H9 (cell line): ENCODE results near the gene HERC4. TPM values are rescaled to one million over a fixed set of nuclear protein-coding genes. Genes with fewer than 3 reads are reported as not detected.

ENCODE experiments used
- DNase-seq: peaks from one replicate; pipeline ENCODE4 v3.0.0-alpha.2; 2017
- H2AFZ ChIP-seq: one replicate; pipeline ENCODE4 v1.6.1; 2013; ENCODE audit warnings: mild to moderate bottlenecking, low read length, control low read depth, moderate library complexity
- H2AK5ac ChIP-seq: 2 replicates; pipeline ENCODE4 v1.6.1; 2013; ENCODE audit warnings: low read length, control low read depth, mixed read lengths; ENCODE audit not compliant: insufficient read length
- H2BK120ac ChIP-seq: one replicate; pipeline ENCODE4 v1.6.1; 2013; ENCODE audit warnings: low read depth, mild to moderate bottlenecking, low read length, control low read depth, inconsistent platforms; ENCODE audit not compliant: poor library complexity, severe bottlenecking
- H2BK12ac ChIP-seq: 2 replicates; pipeline ENCODE4 v1.6.1; 2013; ENCODE audit warnings: low read length, control low read depth, mixed read lengths, low read depth; ENCODE audit not compliant: insufficient read length
- H2BK15ac ChIP-seq: 2 replicates; pipeline ENCODE4 v1.6.1; 2013; ENCODE audit warnings: low read depth, low read length, control low read depth
- H2BK20ac ChIP-seq: one replicate; pipeline ENCODE4 v1.6.1; 2013; ENCODE audit warnings: low read depth, mild to moderate bottlenecking, low read length, control low read depth, inconsistent platforms; ENCODE audit not compliant: poor library complexity, severe bottlenecking
- H2BK5ac ChIP-seq: 2 replicates; pipeline ENCODE4 v1.6.1; 2013; ENCODE audit warnings: low read length, control low read depth, mixed read lengths; ENCODE audit not compliant: insufficient read length
- H3K14ac ChIP-seq: 2 replicates; pipeline ENCODE4 v1.6.1; 2013; ENCODE audit warnings: low read length, control low read depth; ENCODE audit not compliant: insufficient read depth
- H3K18ac ChIP-seq: 2 replicates; pipeline ENCODE4 v1.6.1; 2013; ENCODE audit warnings: low read depth, mild to moderate bottlenecking, mixed read lengths, low read length, control low read depth; ENCODE audit not compliant: insufficient read length
- H3K23ac ChIP-seq: 2 replicates; pipeline ENCODE4 v1.6.1; 2013; ENCODE audit warnings: low read length, control low read depth, mixed read lengths, low read depth; ENCODE audit not compliant: insufficient read length
- H3K23me2 ChIP-seq: 2 replicates; pipeline ENCODE4 v1.6.1; 2013; ENCODE audit warnings: low read depth, mild to moderate bottlenecking, mixed read lengths, low read length, control low read depth; ENCODE audit not compliant: insufficient read length, poor library complexity, severe bottlenecking
- H3K27ac ChIP-seq: 2 replicates; pipeline ENCODE4 v1.5.1; 2013; ENCODE audit warnings: low read length, control low read depth, mixed read lengths, low read depth; ENCODE audit not compliant: insufficient read length
- H3K27me3 ChIP-seq: 2 replicates; pipeline ENCODE4 v1.6.1; 2013; ENCODE audit warnings: low read length, control low read depth, inconsistent platforms; ENCODE audit not compliant: insufficient read depth
- H3K4ac ChIP-seq: 2 replicates; pipeline ENCODE4 v1.6.1; 2013; ENCODE audit warnings: low read depth, mild to moderate bottlenecking, control low read depth, inconsistent platforms, low read length, moderate library complexity
- H3K4me1 ChIP-seq: 2 replicates; pipeline ENCODE4 v1.6.1; 2013; ENCODE audit warnings: low read length, control low read depth, inconsistent platforms; ENCODE audit not compliant: insufficient read depth
- H3K4me2 ChIP-seq: 2 replicates; pipeline ENCODE4 v1.6.1; 2013; ENCODE audit warnings: low read length, control low read depth, mixed read lengths; ENCODE audit not compliant: insufficient read length, insufficient read depth
- H3K56ac ChIP-seq: 2 replicates; pipeline ENCODE4 v1.6.1; 2013; ENCODE audit warnings: low read depth, mild to moderate bottlenecking, mixed read lengths, low read length, control low read depth; ENCODE audit not compliant: insufficient read length
- H3K79me1 ChIP-seq: 2 replicates; pipeline ENCODE4 v1.6.1; 2013; ENCODE audit warnings: low read depth, mild to moderate bottlenecking, moderate library complexity, low read length, control low read depth, inconsistent platforms; ENCODE audit not compliant: insufficient read depth, poor library complexity, severe bottlenecking
- H3K79me2 ChIP-seq: 2 replicates; pipeline ENCODE4 v1.6.1; 2013; ENCODE audit warnings: low read length, control low read depth, inconsistent platforms; ENCODE audit not compliant: insufficient read depth
- H3K9ac ChIP-seq: 2 replicates; pipeline ENCODE4 v1.6.1; 2013; ENCODE audit warnings: low read length, control low read depth, mixed read lengths; ENCODE audit not compliant: insufficient read length; ENCODE audit errors: extremely low read depth
- H3K9me3 ChIP-seq: one replicate; pipeline ENCODE4 v1.6.1; 2013; ENCODE audit warnings: low read depth, low read length, inconsistent platforms; ENCODE audit not compliant: control insufficient read depth
- H3T11ph ChIP-seq: one replicate; pipeline ENCODE4 v1.6.1; 2013; ENCODE audit warnings: mild to moderate bottlenecking, low read length, control low read depth, inconsistent platforms
- H4K20me1 ChIP-seq: one replicate; pipeline ENCODE4 v1.6.1; 2013; ENCODE audit not compliant: control insufficient read depth, insufficient read length, insufficient read depth
- H4K5ac ChIP-seq: 2 replicates; pipeline ENCODE4 v1.6.1; 2013; ENCODE audit warnings: low read depth, mild to moderate bottlenecking, mixed read lengths, low read length, control low read depth; ENCODE audit not compliant: insufficient read length
- H4K8ac ChIP-seq: replicated peaks from 2 replicates; pipeline ENCODE4 v1.6.1; 2013; ENCODE audit warnings: low read length, control low read depth, mixed read lengths, low read depth; ENCODE audit not compliant: insufficient read length
- H4K91ac ChIP-seq: 2 replicates; pipeline ENCODE4 v1.6.1; 2013; ENCODE audit warnings: low read depth, mild to moderate bottlenecking, moderate library complexity, mixed read lengths, low read length, control low read depth; ENCODE audit not compliant: insufficient read length
- H3K27ac Mint-ChIP-seq, 3 experiments: 2 replicates in 2 of 3; 3 replicates in 1 of 3; pipeline ENCODE4 v1.8.0; 2020 to 2021; ENCODE audit warnings: mixed read lengths in 3 of 3, mild to moderate bottlenecking in 1 of 3, moderate library complexity in 1 of 3
- H3K27me3 Mint-ChIP-seq: 2 replicates; pipeline ENCODE4 v1.8.0; 2021; ENCODE audit warnings: low read depth, mild to moderate bottlenecking, moderate library complexity, mixed read lengths
- H3K36me3 Mint-ChIP-seq, 3 experiments: 2 replicates in 2 of 3; 3 replicates in 1 of 3; pipeline ENCODE4 v1.8.0; 2020 to 2021; ENCODE audit warnings: low read depth in 3 of 3, mixed read lengths in 3 of 3; ENCODE audit not compliant: insufficient read depth in 1 of 3
- H3K4me1 Mint-ChIP-seq, 2 experiments: 2 replicates each; pipeline ENCODE4 v1.8.0; 2020; ENCODE audit warnings: mixed read lengths in 2 of 2
- H3K4me3 Mint-ChIP-seq, 2 experiments: 2 replicates in 1 of 2; 3 replicates in 1 of 2; pipeline ENCODE4 v1.8.0; 2020 to 2021; ENCODE audit warnings: mild to moderate bottlenecking in 2 of 2, mixed read lengths in 2 of 2, moderate library complexity in 1 of 2
- H3K9me3 Mint-ChIP-seq, 2 experiments: 2 replicates in 1 of 2; 3 replicates in 1 of 2; pipeline ENCODE4 v1.8.0; 2020; ENCODE audit warnings: mild to moderate bottlenecking in 2 of 2, mixed read lengths in 2 of 2, moderate library complexity in 1 of 2
- WGBS: extraction: QIAGEN DNeasy Blood & Tissue Kit; methylation state at CpG from one replicate; pipeline ENCODE4 v1.1.7; 2013; ENCODE audit warnings: missing lambda C conversion rate, low lambda C conversion rate, mixed read lengths; ENCODE audit not compliant: insufficient read length; ENCODE audit errors: extremely low coverage; 5-methylcytosine and 5-hydroxymethylcytosine counted together
- total RNA-seq: library from RNA; stranded (reverse); gene quantifications from 2 replicates; pipeline ENCODE4 v1.2.1, GENCODE V29; 2021
- TF ChIP-seq, protein P1 (sequence below): fragments of 200-600 bp; sonication (generic); conservative IDR thresholded peaks from 3 replicates; pipeline ENCODE4 v1.8.0; 2021; ENCODE audit warnings: antibody characterized with exemption, mild to moderate bottlenecking

Gene HERC4
- total RNA-seq, 1 experiment from 2014 or later, result 24.5 TPM

DNA sequence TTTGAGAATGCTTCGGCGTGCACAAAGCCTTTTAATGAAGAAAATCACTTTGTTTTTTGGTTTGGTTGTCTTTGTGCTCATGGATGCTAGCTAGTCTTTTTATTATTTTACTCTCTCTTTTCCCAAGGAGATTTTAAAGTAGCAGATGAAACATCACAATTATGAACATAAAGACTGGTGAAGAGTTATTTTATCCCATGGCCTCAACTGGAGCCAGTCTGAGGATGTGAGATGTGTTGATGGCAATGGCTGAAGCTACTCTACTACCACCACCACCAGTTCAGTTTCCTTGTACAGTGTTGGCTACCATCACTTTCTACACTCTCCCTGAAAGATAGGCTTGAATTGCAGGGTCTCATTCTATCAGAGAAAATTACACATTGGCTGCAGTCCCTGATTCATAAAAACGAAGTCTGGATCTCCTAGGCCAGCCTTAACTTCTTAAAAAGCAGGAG, 494 bp upstream of the HERC4 start:
- peak overlapping the region; percentile 39 for H3K9ac ChIP-seq

More for the DNA sequence above, 494 bp upstream of the HERC4 start:
- H3K14ac ChIP-seq, result no peak overlapping the region
- 0 out of 7 replicates have a peak overlapping the region, but pooled peaks of 1 of the 3 experiments have one; percentile 36 for H3K27ac Mint-ChIP-seq
- H3K9me3 Mint-ChIP-seq, result no peaks in the 10 kb centered on the region
- peak overlapping the region; percentile 73 for H3K4me2 ChIP-seq
- no peak overlapping the region for H3K4ac ChIP-seq
- H2BK12ac ChIP-seq, result no peak overlapping the region
- no peak overlapping the region for H4K8ac ChIP-seq
- H3K27me3 ChIP-seq, result no peaks in the 10 kb centered on the region
- no peak overlapping the region for H2BK15ac ChIP-seq
- H4K91ac ChIP-seq, result no peak overlapping the region
- no peak overlapping the region for H2BK5ac ChIP-seq
- H3K56ac ChIP-seq, result no peak overlapping the region
- no peaks in the 10 kb centered on the region for H3K9me3 ChIP-seq
- peak overlapping the region; percentile 57 for H4K5ac ChIP-seq
- TF ChIP-seq, protein P1, sequence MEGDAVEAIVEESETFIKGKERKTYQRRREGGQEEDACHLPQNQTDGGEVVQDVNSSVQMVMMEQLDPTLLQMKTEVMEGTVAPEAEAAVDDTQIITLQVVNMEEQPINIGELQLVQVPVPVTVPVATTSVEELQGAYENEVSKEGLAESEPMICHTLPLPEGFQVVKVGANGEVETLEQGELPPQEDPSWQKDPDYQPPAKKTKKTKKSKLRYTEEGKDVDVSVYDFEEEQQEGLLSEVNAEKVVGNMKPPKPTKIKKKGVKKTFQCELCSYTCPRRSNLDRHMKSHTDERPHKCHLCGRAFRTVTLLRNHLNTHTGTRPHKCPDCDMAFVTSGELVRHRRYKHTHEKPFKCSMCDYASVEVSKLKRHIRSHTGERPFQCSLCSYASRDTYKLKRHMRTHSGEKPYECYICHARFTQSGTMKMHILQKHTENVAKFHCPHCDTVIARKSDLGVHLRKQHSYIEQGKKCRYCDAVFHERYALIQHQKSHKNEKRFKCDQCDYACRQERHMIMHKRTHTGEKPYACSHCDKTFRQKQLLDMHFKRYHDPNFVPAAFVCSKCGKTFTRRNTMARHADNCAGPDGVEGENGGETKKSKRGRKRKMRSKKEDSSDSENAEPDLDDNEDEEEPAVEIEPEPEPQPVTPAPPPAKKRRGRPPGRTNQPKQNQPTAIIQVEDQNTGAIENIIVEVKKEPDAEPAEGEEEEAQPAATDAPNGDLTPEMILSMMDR, result no peak
- H2AFZ ChIP-seq, result peak overlapping the region; percentile 69
- DNase-seq, result no peak
- peaks cover 15% of the 10 kb centered on the region; the same call in 1 of the 2 replicates for H3K79me2 ChIP-seq
- no peaks in the 10 kb centered on the region for H4K20me1 ChIP-seq
- peak overlapping the region; percentile 1 for H2BK20ac ChIP-seq
- H3K79me1 ChIP-seq, result no peaks in the 10 kb centered on the region
- peaks cover 30 to 31% of the 10 kb centered on the region in 2 experiments for H3K4me1 Mint-ChIP-seq
- H3K23ac ChIP-seq, result no peak overlapping the region
- H3K18ac ChIP-seq, result peak overlapping the region; percentile 62
- H3K4me3 Mint-ChIP-seq, result peak overlapping the region; percentile 95 to 97
- peak overlapping the region; percentile 6 for H2BK120ac ChIP-seq
- H3K36me3 Mint-ChIP-seq, result peaks cover 5 to 10% (median 8%) of the 10 kb centered on the region in 3 experiments; a peak in 5 of 7 replicates
- H3K27ac ChIP-seq, result no peak overlapping the region
- peaks cover 5% of the 10 kb centered on the region for H3K4me1 ChIP-seq
- WGBS, result no CpG with 5 or more reads among the region's 3 CpGs
- H3K27me3 Mint-ChIP-seq, result no peaks in the 10 kb centered on the region
- H3K23me2 ChIP-seq, result peaks cover 7% of the 10 kb centered on the region
- no peak overlapping the region for H2AK5ac ChIP-seq
- H3T11ph ChIP-seq, result no peak overlapping the region
